Measurements from ENCODE around the gene RRAGB.
"Not testable (repeated sequence)": the region's sequence is repeated elsewhere in the genome, so short reads cannot be mapped to it uniquely, and the experiment has no call there.

RRAGB gene

GRCh38 chrX:55767100-55767499 is 49.6 kb downstream of the RRAGB start:
- no peak for DNase-seq (ENCODE audit: extremely low spot score)
- ChIA-PET CTCF (interaction anchor here (1.5 kb wide), 1 partner anchor 12 kb away, joined by 4 read pairs; no protein-coding TSS in a partner anchor), POLR2A (no interaction called here)
- no peak for TF ChIP-seq CTCF (IDR thresholded peaks at IDR 0.05; ENCODE audit: control extremely low read depth, extremely low read depth, low read depth, missing control alignments)

GRCh38 chrX:55774419-55774818 is 56.9 kb downstream of the RRAGB start:
- DNase-seq (ENCODE audit: extremely low spot score); CTCF ChIA-PET; POLR2A ChIA-PET: not testable (repeated sequence)

GRCh38 chrX:55777596-55777995 is 60.0 kb downstream of the RRAGB start:
- ChIA-PET CTCF (interaction anchor here (0.7 kb wide), 1 partner anchor 19 kb away, joined by 3 read pairs; no protein-coding TSS in a partner anchor), POLR2A (no interaction called here)
- no peak for DNase-seq (ENCODE audit: extremely low spot score)
- TF ChIP-seq CTCF (IDR thresholded peaks at IDR 0.05; ENCODE audit: control extremely low read depth, extremely low read depth, low read depth, missing control alignments), result no peak

GRCh38 chrX:55778322-55778721 is 60.8 kb downstream of the RRAGB start:
- CTCF ChIA-PET, result interaction anchor here (0.7 kb wide), 1 partner anchor 19 kb away, joined by 3 read pairs; no protein-coding TSS in a partner anchor

GRCh38 chrX:55783723-55784122 is 66.2 kb downstream of the RRAGB start:
- DNase-seq (ENCODE audit: extremely low spot score), result no peak
- ChIA-PET POLR2A (no interaction called here), CTCF (no interaction called here)
- no peak for TF ChIP-seq CTCF (IDR thresholded peaks at IDR 0.05; ENCODE audit: control extremely low read depth, extremely low read depth, low read depth, missing control alignments)

More at GRCh38 chrX:55778322-55778721, 60.8 kb downstream of the RRAGB start:
- POLR2A ChIA-PET, result no interaction called here
- no peak for TF ChIP-seq CTCF (IDR thresholded peaks at IDR 0.05; ENCODE audit: control extremely low read depth, extremely low read depth, low read depth, missing control alignments)
- DNase-seq (ENCODE audit: extremely low spot score), result no peak

GRCh38 chrX:55787063-55787462 is 69.5 kb downstream of the RRAGB start:
- ChIA-PET CTCF (no interaction called here), POLR2A (no interaction called here)
- no peak for TF ChIP-seq CTCF (IDR thresholded peaks at IDR 0.05; ENCODE audit: control extremely low read depth, extremely low read depth, low read depth, missing control alignments)
- DNase-seq (ENCODE audit: extremely low spot score), result no peak

GRCh38 chrX:55787727-55788126 is 70.2 kb downstream of the RRAGB start:
- ChIA-PET CTCF (no interaction called here), POLR2A (no interaction called here)
- no peak for DNase-seq (ENCODE audit: extremely low spot score)
- TF ChIP-seq CTCF (IDR thresholded peaks at IDR 0.05; ENCODE audit: control extremely low read depth, extremely low read depth, low read depth, missing control alignments), result no peak

Measured in GM10248 (cell line).